Ovary (tissue), 9 donors: ENCODE measurements around the gene TSTD2. TPM values are rescaled to one million over a fixed set of nuclear protein-coding genes. Genes with fewer than 3 reads are reported as not detected.
"Not testable (repeated sequence)": the region's sequence is repeated elsewhere in the genome, so short reads cannot be mapped to it uniquely, and the experiment has no call there.

Experiments
- DNase-seq, 5 donors: peaks; one replicate each; pipeline ENCODE4 v3.0.0-alpha.2; 2019 to 2020
- H3K27ac ChIP-seq, 2 donors: fragments of 200-600 bp; one replicate each; pipeline versions ENCODE4 v1.5.1 to v1.8.0; 2019 to 2022
- H3K27me3 ChIP-seq: fragments of 200-600 bp; one replicate; pipeline ENCODE4 v1.8.0; 2022
- H3K36me3 ChIP-seq: fragments of 200-600 bp; sonication (generic); one replicate; pipeline ENCODE4 v1.5.1; 2019
- H3K4me1 ChIP-seq: one replicate; pipeline ENCODE4 v1.8.1; 2013; ENCODE audit warnings: mild to moderate bottlenecking, moderate library complexity; ENCODE audit not compliant: insufficient read depth
- H3K4me3 ChIP-seq: fragments of 200-600 bp; sonication (generic); one replicate; pipeline ENCODE4 v1.5.1; 2017
- H3K9me3 ChIP-seq, 2 donors: fragments of 200-600 bp in 1 of 2; sonication (generic) in 1 of 2; one replicate each; pipeline versions ENCODE4 v1.5.1 to v1.8.1; 2013 to 2019; ENCODE audit warnings: mild to moderate bottlenecking in 1 of 2, moderate library complexity in 1 of 2
- EP300 ChIP-seq: sonication (generic); formaldehyde crosslinking; IDR thresholded peaks from one replicate; pipeline ENCODE4 v1.6.1; 2017; ENCODE audit warnings: antibody characterized with exemption
- POLR2A ChIP-seq: fragments of 450-650 bp; IDR thresholded peaks from one replicate; pipeline ENCODE4 v1.6.1; 2017; ENCODE audit warnings: antibody characterized with exemption, mild to moderate bottlenecking, moderate library complexity
- WGBS, 3 donors: extraction: QIAGEN DNeasy Blood & Tissue Kit in 1 of 3; methylation state at CpG; one replicate each; pipeline versions ENCODE4 v1.1.5 to v1.1.7; 2013 to 2017; 5-methylcytosine and 5-hydroxymethylcytosine counted together
- intact Hi-C, 4 donors: fragments of 100-400 bp; cut with DNase I; formaldehyde crosslinking; loops; one replicate each; pipeline versions ENCODE4 v1.11.0 to v1.15.1; 2022 to 2023
- polyA plus RNA-seq, 2 donors: library from polyadenylated mRNA; stranded (reverse); fragments of 200-250 nt in 1 of 2; fragments of 350-450 nt in 1 of 2; fragmentation: Illumina TruSeq in 1 of 2; extraction: RNeasy Lipid Tissue Mini Kit (QIAGEN cat#74804) in 1 of 2; gene quantifications; one replicate each; pipeline ENCODE4 v1.2.3, GENCODE V29; 2013 to 2014
- total RNA-seq, 7 donors: library from RNA; depleted of rRNA in 2 of 7; stranded (reverse); fragments of >200 nt in 2 of 7; fragmentation: NEBNext Ultra II Directional in 3 of 7; extraction: Animal tissue kit (Norgen Biotek cat#: 25700) in 3 of 7; gene quantifications; one replicate each; pipeline versions ENCODE4 v1.1.0 to v1.2.4, GENCODE V29; 2016 to 2023
- TF ChIP-seq, protein P1 (sequence below), 3 donors: fragments of 450-650 bp in 2 of 3; fragments of 200-600 bp in 1 of 3; IDR thresholded peaks; one replicate each; pipeline versions ENCODE4 v1.5.1 to v1.8.0; 2016 to 2022; ENCODE audit warnings: antibody characterized with exemption in 3 of 3, mild to moderate bottlenecking in 1 of 3
- donor health status: DM: no; HTN: no; CAD: no; lungs with moderate emphysema.
- donor health status: DM: no; HTN: no; CAD: no.
- donor health status: Bipolar disorder and iron deficiency.
- donor health status: DM: yes; HTN: yes; CAD: no.
- donor health status: DM: no; HTN: no; CAD: no.
- donor health status: DM: yes; HTN: yes; CAD: no.

TSTD2 gene
- total and polyA plus RNA-seq, 9 donors: 11.4 to 32.2 (median 18.9) TPM

DNA sequence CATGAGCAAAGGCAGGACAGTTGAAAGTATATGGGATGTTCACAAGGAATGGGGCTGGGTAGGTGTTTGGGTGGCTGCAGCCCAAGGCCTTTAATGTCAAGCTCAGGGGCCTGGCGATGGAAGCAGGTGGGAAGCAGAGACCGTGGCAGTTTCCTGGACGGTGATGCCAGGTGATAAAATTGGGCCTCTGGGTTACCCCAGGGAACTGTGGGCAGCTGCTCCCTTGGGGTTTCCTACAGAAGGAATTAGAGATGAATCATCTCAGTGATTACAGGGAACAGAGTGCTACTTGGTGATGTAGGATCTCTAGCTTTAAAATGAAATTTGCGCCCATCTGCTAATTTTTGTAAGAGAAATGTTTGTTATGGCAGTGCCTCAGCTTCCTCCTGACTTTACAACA lies 39.2 kb downstream of the TSTD2 start:
- TF ChIP-seq POLR2A (no peak), EP300 (no peak)
- Histone ChIP-seq H3K4me3 (no peak overlapping the region), H3K4me1 (peaks cover 5% of the 10 kb centered on the region), H3K27ac (no peak overlapping the region), H3K9me3 (no peaks in the 10 kb centered on the region), H3K27me3 (no peaks in the 10 kb centered on the region), H3K36me3 (no peaks in the 10 kb centered on the region)
- DNase-seq: no peak
- 80 to 92% (median 89%) methylated on average over 4 of the region's 4 CpGs for WGBS, 3 donors
- intact Hi-C loops: no loop called here

DNA sequence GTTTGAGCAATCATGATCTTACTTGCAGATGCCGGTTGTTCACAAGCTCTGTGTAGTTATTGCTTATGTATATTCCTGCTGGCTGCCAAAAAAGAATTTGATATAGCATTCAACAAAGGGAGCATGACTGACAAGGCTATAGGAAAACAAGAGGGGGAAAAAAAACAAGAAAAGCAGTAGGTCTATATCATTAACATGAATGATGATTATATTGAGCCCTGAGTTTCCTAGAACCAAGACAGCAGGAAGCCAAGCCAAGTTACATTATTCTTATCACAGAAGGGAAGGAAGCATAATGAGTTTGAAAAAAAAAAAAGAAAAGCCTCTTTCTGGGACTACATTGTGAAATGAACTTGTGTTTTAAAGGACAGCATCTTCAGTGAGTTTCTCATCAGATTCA lies 41.0 kb downstream of the TSTD2 start:
- intact Hi-C loops: no loop called here

GRCh38 chr9:97591535-97591934 lies 41.6 kb downstream of the TSTD2 start:
- no peak overlapping the region for H3K27ac ChIP-seq
- no peak overlapping the region for H3K4me3 ChIP-seq
- WGBS, 3 donors: 86 to 89% (median 88%) methylated on average over 6 of the region's 6 CpGs
- intact Hi-C loops: no loop called here
- no peak for DNase-seq
- no peaks in the 10 kb centered on the region for H3K36me3 ChIP-seq
- H3K9me3 ChIP-seq: no peaks in the 10 kb centered on the region
- TF ChIP-seq, protein P1, sequence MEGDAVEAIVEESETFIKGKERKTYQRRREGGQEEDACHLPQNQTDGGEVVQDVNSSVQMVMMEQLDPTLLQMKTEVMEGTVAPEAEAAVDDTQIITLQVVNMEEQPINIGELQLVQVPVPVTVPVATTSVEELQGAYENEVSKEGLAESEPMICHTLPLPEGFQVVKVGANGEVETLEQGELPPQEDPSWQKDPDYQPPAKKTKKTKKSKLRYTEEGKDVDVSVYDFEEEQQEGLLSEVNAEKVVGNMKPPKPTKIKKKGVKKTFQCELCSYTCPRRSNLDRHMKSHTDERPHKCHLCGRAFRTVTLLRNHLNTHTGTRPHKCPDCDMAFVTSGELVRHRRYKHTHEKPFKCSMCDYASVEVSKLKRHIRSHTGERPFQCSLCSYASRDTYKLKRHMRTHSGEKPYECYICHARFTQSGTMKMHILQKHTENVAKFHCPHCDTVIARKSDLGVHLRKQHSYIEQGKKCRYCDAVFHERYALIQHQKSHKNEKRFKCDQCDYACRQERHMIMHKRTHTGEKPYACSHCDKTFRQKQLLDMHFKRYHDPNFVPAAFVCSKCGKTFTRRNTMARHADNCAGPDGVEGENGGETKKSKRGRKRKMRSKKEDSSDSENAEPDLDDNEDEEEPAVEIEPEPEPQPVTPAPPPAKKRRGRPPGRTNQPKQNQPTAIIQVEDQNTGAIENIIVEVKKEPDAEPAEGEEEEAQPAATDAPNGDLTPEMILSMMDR (IDR thresholded peaks at IDR 0.05): no peak
- TF ChIP-seq EP300 (no peak), POLR2A (no peak)
- H3K27me3 ChIP-seq: no peaks in the 10 kb centered on the region
- H3K4me1 ChIP-seq: no peaks in the 10 kb centered on the region

More for the DNA sequence above, 41.0 kb downstream of the TSTD2 start:
- H3K36me3 ChIP-seq: no peaks in the 10 kb centered on the region
- WGBS, 3 donors: 87 to 93% (median 93%) methylated on average over 1 of the region's 1 CpG
- no peak for DNase-seq
- no peaks in the 10 kb centered on the region for H3K27me3 ChIP-seq
- no peaks in the 10 kb centered on the region for H3K4me1 ChIP-seq
- no peak overlapping the region for H3K4me3 ChIP-seq
- TF ChIP-seq POLR2A (no peak), EP300 (no peak)
- TF ChIP-seq, protein P1 (IDR thresholded peaks at IDR 0.05): no peak
- H3K27ac ChIP-seq: no peak overlapping the region
- no peaks in the 10 kb centered on the region for H3K9me3 ChIP-seq

DNA sequence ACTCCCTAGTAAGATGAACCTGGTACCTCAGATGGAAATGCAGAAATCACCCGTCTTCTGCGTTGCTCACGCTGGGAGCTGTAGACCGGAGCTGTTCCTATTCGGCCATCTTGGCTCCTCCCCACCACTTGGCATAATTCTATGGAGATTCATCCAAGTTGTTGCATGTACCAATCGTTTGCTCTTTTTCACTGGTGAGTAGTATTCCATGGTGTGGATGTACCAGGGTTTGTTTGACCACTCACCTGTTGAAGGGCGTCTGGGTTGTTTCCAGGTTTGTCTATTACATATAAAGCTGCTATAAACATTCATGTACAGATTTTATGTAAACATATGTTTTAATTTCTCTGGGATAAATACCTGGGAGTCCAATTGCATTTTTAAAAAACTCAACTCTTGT lies 46.3 kb downstream of the TSTD2 start:
- intact Hi-C loops, H3K27ac ChIP-seq, DNase-seq, H3K4me1 ChIP-seq, H3K4me3 ChIP-seq, H3K36me3 ChIP-seq, H3K27me3 ChIP-seq, H3K9me3 ChIP-seq: not testable (repeated sequence)
- 91 to 94% (median 93%) methylated on average over 6 to 7 of the region's 7 CpGs for WGBS, 3 donors

DNA sequence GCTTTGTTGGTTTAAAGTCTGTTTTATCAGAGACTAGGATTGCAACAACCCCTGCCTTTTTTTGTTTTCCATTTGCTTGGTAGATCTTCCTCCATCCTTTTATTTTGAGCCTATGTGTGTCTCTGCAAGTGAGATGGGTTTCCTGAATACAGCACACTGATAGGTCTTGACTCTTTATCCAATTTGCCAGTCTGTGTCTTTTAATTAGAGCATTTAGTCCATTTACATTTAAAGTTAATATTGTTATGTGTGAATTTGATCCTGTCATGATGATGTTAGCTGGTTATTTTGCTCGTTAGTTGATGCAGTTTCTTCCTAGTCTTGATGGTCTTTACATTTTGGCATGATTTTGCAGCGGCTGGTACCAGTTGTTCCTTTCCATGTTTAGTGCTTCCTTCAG lies 48.4 kb downstream of the TSTD2 start:
- intact Hi-C loops, H3K36me3 ChIP-seq, H3K4me1 ChIP-seq, DNase-seq, H3K4me3 ChIP-seq, H3K9me3 ChIP-seq, H3K27ac ChIP-seq, H3K27me3 ChIP-seq: not testable (repeated sequence)
- WGBS, 3 donors: no CpG with 5 or more reads among the region's 2 CpGs

DNA sequence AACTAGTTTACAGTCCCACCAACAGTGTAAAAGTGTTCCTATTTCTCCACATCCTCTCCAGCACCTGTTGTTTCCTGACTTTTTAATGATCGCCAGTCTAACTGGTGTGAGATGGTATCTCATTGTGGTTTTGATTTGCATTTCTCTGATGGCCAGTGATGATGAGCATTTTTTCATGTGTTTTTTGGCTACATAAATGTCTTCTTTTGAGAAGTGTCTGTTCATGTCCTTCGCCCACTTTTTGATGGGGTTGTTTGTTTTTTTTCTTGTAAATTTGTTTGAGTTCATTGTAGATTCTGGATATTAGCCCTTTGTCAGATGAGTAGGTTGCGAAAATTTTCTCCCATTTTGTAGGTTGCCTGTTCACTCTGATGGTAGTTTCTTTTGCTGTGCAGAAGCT lies 51.6 kb downstream of the TSTD2 start:
- H3K9me3 ChIP-seq, DNase-seq, H3K4me1 ChIP-seq, H3K36me3 ChIP-seq, intact Hi-C loops, H3K4me3 ChIP-seq, H3K27me3 ChIP-seq, H3K27ac ChIP-seq: not testable (repeated sequence)
- WGBS, 3 donors: 57% methylated on average over 1 of the region's 3 CpGs; no CpG with 5 or more reads in 2 of the 3 donors

GRCh38 chr9:97579914-97580313 lies 53.3 kb downstream of the TSTD2 start:
- no peak for TF ChIP-seq POLR2A
- TF ChIP-seq, protein P1 (IDR thresholded peaks at IDR 0.05): no peak
- no peak for TF ChIP-seq EP300
- intact Hi-C loops: no loop called here
- H3K4me1 ChIP-seq: peaks cover 2% of the 10 kb centered on the region
- H3K27me3 ChIP-seq: no peaks in the 10 kb centered on the region
- H3K27ac ChIP-seq: no peak overlapping the region
- H3K9me3 ChIP-seq: no peaks in the 10 kb centered on the region
- no peak overlapping the region for H3K4me3 ChIP-seq
- peak in 1 of 5 donors; percentile 4 for DNase-seq
- no peaks in the 10 kb centered on the region for H3K36me3 ChIP-seq
- 46 to 55% (median 46%) methylated on average over 2 of the region's 2 CpGs for WGBS, 3 donors
